Neural progenitor cell (in vitro differentiated cells): Measurements from ENCODE around the gene GATC. TPM values are rescaled to one million over a fixed set of nuclear protein-coding genes. Genes with fewer than 3 reads are reported as not detected.
A peak's percentile ranks its signal among the peaks of the same experiment; 100 is the strongest.
"Not testable (repeated sequence)": the region's sequence is repeated elsewhere in the genome, so short reads cannot be mapped to it uniquely, and the experiment has no call there.

Source experiments
- DNase-seq: peaks from one replicate; pipeline ENCODE4 v3.0.0-alpha.2; 2016; ENCODE audit warnings: low spot score
- H2AFZ ChIP-seq: fragments of 200-600 bp; sonication (generic); replicated peaks from 2 replicates; pipeline ENCODE4 v1.6.1; 2016; ENCODE audit warnings: antibody characterized with exemption
- H3F3A ChIP-seq: fragments of 200-600 bp; sonication (generic); 2 replicates; pipeline ENCODE4 v1.6.1; 2016; ENCODE audit warnings: antibody characterized with exemption, low read depth
- H3K27ac ChIP-seq: fragments of 200-600 bp; sonication (generic); 2 replicates; pipeline ENCODE4 v1.5.1; 2016; ENCODE audit warnings: mild to moderate bottlenecking
- H3K27me3 ChIP-seq: fragments of 200-600 bp; sonication (generic); 2 replicates; pipeline ENCODE4 v1.6.1; 2016; ENCODE audit warnings: mild to moderate bottlenecking, moderate library complexity
- H3K36me3 ChIP-seq: fragments of 200-600 bp; sonication (generic); 2 replicates; pipeline ENCODE4 v1.5.1; 2016
- H3K4me1 ChIP-seq: fragments of 200-600 bp; sonication (generic); 2 replicates; pipeline ENCODE4 v1.6.1; 2016; ENCODE audit warnings: mixed run types
- H3K4me2 ChIP-seq: fragments of 200-600 bp; sonication (generic); 2 replicates; pipeline ENCODE4 v1.6.1; 2016
- H3K4me3 ChIP-seq: fragments of 200-600 bp; sonication (generic); 2 replicates; pipeline ENCODE4 v1.5.1; 2016
- H3K79me2 ChIP-seq: fragments of 200-600 bp; sonication (generic); 2 replicates; pipeline ENCODE4 v1.6.1; 2016; ENCODE audit warnings: low read depth
- H3K9ac ChIP-seq: fragments of 200-600 bp; sonication (generic); 2 replicates; pipeline ENCODE4 v1.6.1; 2016
- H3K9me3 ChIP-seq: fragments of 200-600 bp; sonication (generic); 2 replicates; pipeline ENCODE4 v1.5.1; 2016; ENCODE audit warnings: low read depth
- H4K20me1 ChIP-seq: fragments of 200-600 bp; sonication (generic); 2 replicates; pipeline ENCODE4 v1.6.1; 2016; ENCODE audit warnings: low read depth
- H3K27ac Mint-ChIP-seq: 3 replicates; pipeline ENCODE4 v1.8.0; 2021; ENCODE audit warnings: mixed read lengths
- H3K27me3 Mint-ChIP-seq: 2 replicates; pipeline ENCODE4 v1.8.0; 2022; ENCODE audit warnings: low read depth, mild to moderate bottlenecking, inconsistent platforms, moderate library complexity, mixed read lengths; ENCODE audit not compliant: insufficient read depth
- H3K36me3 Mint-ChIP-seq: 3 replicates; pipeline ENCODE4 v1.8.0; 2021; ENCODE audit warnings: mixed read lengths
- H3K4me1 Mint-ChIP-seq: 3 replicates; pipeline ENCODE4 v1.8.0; 2021; ENCODE audit warnings: mixed read lengths
- H3K4me3 Mint-ChIP-seq: 3 replicates; pipeline ENCODE4 v1.8.0; 2021; ENCODE audit warnings: mild to moderate bottlenecking, moderate library complexity, mixed read lengths
- H3K9me3 Mint-ChIP-seq: 3 replicates; pipeline ENCODE4 v1.8.0; 2020; ENCODE audit warnings: mixed read lengths
- EZH2 ChIP-seq: fragments of 200-600 bp; sonication (generic); IDR thresholded peaks from 2 replicates; pipeline ENCODE4 v1.6.1; 2017; ENCODE audit warnings: antibody characterized with exemption, mild to moderate bottlenecking, moderate library complexity
- EZH2phosphoT487 ChIP-seq: fragments of 200-600 bp; sonication (generic); IDR thresholded peaks from 2 replicates; pipeline ENCODE4 v1.6.1; 2017; ENCODE audit warnings: antibody characterized with exemption
- total RNA-seq: library from RNA; depleted of rRNA; stranded (reverse); fragments of >200 nt; gene quantifications from 2 replicates; pipeline ENCODE4 v1.2.3, GENCODE V29; 2015; ENCODE audit warnings: low replicate concordance
- TF ChIP-seq, protein P1 (sequence below): fragments of 200-600 bp; sonication (generic); IDR thresholded peaks from 2 replicates; pipeline ENCODE4 v1.5.1; 2017; ENCODE audit warnings: antibody characterized with exemption, mild to moderate bottlenecking

The GATC gene
- total RNA-seq, 1 donor from 2014 or later: 29.1 TPM

- H3K27me3 Mint-ChIP-seq: peaks cover 7% of the 10 kb centered on the region
- H3K9me3 ChIP-seq: no peaks in the 10 kb centered on the region
- no peak for DNase-seq
Observed at GRCh38 chr12:120485961-120486881, 40.0 kb downstream of the GATC start.

DNA sequence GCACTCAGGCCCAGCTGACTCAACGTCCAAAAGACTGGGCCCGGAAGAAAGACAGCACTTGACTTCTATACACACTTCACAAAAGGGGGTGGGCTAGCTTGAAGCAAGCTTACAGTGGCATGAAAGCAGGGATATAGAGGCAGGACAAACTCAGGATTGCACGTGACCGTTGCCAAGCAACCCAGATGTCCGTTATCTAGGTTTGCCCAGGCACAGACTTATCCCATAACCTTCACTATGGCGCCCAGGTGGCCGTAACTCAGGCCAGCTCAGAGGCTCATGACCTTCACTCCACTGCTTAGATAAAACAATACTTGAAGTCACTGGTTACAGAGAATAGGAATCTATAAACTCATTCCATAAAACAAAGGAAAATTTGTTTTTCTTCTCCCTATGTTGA lies 41.3 kb downstream of the GATC start:
- Mint-ChIP-seq H3K27ac (peak overlapping the region; percentile 76), H3K36me3 (peaks cover 16% of the 10 kb centered on the region)
- not testable (repeated sequence) for H3K27me3 Mint-ChIP-seq, H3K79me2 ChIP-seq, H3K27me3 ChIP-seq, H3K36me3 ChIP-seq, H3K4me3 ChIP-seq, H3K4me1 Mint-ChIP-seq, H3K9ac ChIP-seq, H3K4me3 Mint-ChIP-seq, H3K4me2 ChIP-seq, H2AFZ ChIP-seq, H3K4me1 ChIP-seq, H3K9me3 ChIP-seq, H3K9me3 Mint-ChIP-seq, H3K27ac ChIP-seq, H4K20me1 ChIP-seq, H3F3A ChIP-seq, DNase-seq

More at GRCh38 chr12:120485961-120486881, 40.0 kb downstream of the GATC start:
- Histone ChIP-seq H3K36me3 (no peaks in the 10 kb centered on the region), H3K4me1 (no peaks in the 10 kb centered on the region), H4K20me1 (no peaks in the 10 kb centered on the region), H3K27me3 (no peaks in the 10 kb centered on the region), H3K27ac (no peak overlapping the region), H3K9ac (no peak overlapping the region), H3K4me3 (no peak overlapping the region), H3F3A (no peaks in the 10 kb centered on the region), H2AFZ (no peak overlapping the region), H3K79me2 (no peaks in the 10 kb centered on the region), H3K4me2 (no peak overlapping the region)
- Mint-ChIP-seq H3K27ac (no peak overlapping the region), H3K4me3 (no peak overlapping the region), H3K4me1 (peaks cover 8% of the 10 kb centered on the region), H3K9me3 (no peaks in the 10 kb centered on the region), H3K36me3 (peaks cover 15% of the 10 kb centered on the region)
- TF ChIP-seq EZH2 (no peak), EZH2phosphoT487 (no peak)
- TF ChIP-seq, protein P1, sequence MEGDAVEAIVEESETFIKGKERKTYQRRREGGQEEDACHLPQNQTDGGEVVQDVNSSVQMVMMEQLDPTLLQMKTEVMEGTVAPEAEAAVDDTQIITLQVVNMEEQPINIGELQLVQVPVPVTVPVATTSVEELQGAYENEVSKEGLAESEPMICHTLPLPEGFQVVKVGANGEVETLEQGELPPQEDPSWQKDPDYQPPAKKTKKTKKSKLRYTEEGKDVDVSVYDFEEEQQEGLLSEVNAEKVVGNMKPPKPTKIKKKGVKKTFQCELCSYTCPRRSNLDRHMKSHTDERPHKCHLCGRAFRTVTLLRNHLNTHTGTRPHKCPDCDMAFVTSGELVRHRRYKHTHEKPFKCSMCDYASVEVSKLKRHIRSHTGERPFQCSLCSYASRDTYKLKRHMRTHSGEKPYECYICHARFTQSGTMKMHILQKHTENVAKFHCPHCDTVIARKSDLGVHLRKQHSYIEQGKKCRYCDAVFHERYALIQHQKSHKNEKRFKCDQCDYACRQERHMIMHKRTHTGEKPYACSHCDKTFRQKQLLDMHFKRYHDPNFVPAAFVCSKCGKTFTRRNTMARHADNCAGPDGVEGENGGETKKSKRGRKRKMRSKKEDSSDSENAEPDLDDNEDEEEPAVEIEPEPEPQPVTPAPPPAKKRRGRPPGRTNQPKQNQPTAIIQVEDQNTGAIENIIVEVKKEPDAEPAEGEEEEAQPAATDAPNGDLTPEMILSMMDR: no peak

GRCh38 chr12:120488057-120488640 lies 41.9 kb downstream of the GATC start:
- H3K79me2 ChIP-seq: no peaks in the 10 kb centered on the region
- no peaks in the 10 kb centered on the region for H3K9me3 Mint-ChIP-seq
- DNase-seq: no peak
- no peak for TF ChIP-seq EZH2phosphoT487
- no peak for TF ChIP-seq EZH2
- TF ChIP-seq, protein P1: no peak
- H3K4me1 ChIP-seq: no peaks in the 10 kb centered on the region
- H3K27ac Mint-ChIP-seq: no peak overlapping the region
- H3K27me3 Mint-ChIP-seq: peaks cover 3% of the 10 kb centered on the region
- no peak overlapping the region for H3K27ac ChIP-seq
- H2AFZ ChIP-seq: no peak overlapping the region
- no peak overlapping the region for H3K9ac ChIP-seq
- H3K9me3 ChIP-seq: no peaks in the 10 kb centered on the region
- no peaks in the 10 kb centered on the region for H4K20me1 ChIP-seq
- H3K27me3 ChIP-seq: no peaks in the 10 kb centered on the region
- H3F3A ChIP-seq: no peaks in the 10 kb centered on the region
- peaks cover 16% of the 10 kb centered on the region for H3K36me3 Mint-ChIP-seq
- H3K4me3 Mint-ChIP-seq: no peak overlapping the region
- no peak overlapping the region for H3K4me3 ChIP-seq
- no peaks in the 10 kb centered on the region for H3K36me3 ChIP-seq
- peaks cover 8% of the 10 kb centered on the region for H3K4me1 Mint-ChIP-seq
- no peak overlapping the region for H3K4me2 ChIP-seq

DNA sequence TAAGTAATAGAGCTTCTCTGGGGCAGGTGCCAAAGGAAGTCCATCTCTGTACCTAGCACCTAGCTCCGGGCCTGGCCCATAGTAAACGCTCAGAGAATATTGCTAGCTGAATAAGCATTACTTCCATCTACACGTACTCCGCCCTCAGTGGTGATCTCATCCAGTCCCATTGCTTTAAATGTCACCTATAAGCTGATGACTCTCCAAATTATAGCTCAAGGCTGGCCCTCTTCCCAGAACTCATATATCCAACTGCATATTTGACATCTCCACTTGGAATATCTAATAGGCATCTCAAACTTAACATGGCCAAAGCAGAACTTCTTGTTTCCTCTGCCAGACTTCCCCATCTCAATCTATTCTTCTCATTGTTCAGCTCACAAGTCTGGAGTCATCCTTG lies 42.8 kb downstream of the GATC start:
- Histone ChIP-seq H3K79me2 (peaks cover 1% of the 10 kb centered on the region), H3K36me3 (no peaks in the 10 kb centered on the region), H4K20me1 (no peaks in the 10 kb centered on the region), H3K9ac (no peak overlapping the region), H3K9me3 (no peaks in the 10 kb centered on the region), H2AFZ (no peak overlapping the region), H3K27me3 (no peaks in the 10 kb centered on the region), H3K4me1 (no peaks in the 10 kb centered on the region), H3K27ac (no peak overlapping the region), H3F3A (no peaks in the 10 kb centered on the region), H3K4me2 (no peak overlapping the region), H3K4me3 (no peak overlapping the region)
- DNase-seq: no peak
- Mint-ChIP-seq H3K4me1 (peaks cover 8% of the 10 kb centered on the region), H3K36me3 (peaks cover 16% of the 10 kb centered on the region), H3K27ac (no peak overlapping the region), H3K27me3 (peaks cover under 1% of the 10 kb centered on the region), H3K4me3 (no peak overlapping the region), H3K9me3 (no peaks in the 10 kb centered on the region)
- TF ChIP-seq EZH2 (no peak), EZH2phosphoT487 (no peak)
- TF ChIP-seq, protein P1: no peak
